CD4-positive, alpha-beta T cell treated with Interleukin-4 for 4 hours (primary cell): ENCODE measurements around the gene ENDOG.

Experiments
- DNase-seq: peaks from one replicate; pipeline ENCODE4 v3.0.0-alpha.2; 2020

Gene ENDOG

GRCh38 chr9:128802482-128802881 lies 15.8 kb upstream of the ENDOG start:
- no peak for DNase-seq

- DNase-seq, result no peak
Observed at GRCh38 chr9:128805661-128806060, 12.6 kb upstream of the ENDOG start.

- no peak for DNase-seq
Observed at GRCh38 chr9:128807827-128808226, 10.5 kb upstream of the ENDOG start.

DNA sequence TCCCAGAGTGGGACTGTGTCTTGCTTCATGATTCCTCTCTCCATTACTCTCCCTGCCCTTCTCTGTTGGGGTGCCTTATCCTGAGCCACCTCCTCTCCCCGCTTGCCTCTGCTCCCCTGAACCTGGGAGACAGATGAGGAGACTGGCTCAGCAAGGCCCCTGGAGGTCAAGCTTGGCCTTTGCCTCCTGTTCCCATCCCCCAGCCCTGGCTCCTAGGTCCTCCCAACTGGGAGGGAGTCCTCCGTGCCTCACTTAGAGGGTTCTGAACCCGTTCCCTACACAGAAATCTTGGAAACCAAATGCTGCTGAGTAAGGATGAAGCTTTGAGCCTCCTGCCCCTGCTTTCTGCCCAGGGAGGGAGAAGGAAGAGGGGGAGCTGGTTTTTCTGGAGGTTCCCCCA lies 9.8 kb upstream of the ENDOG start:
- no peak for DNase-seq

GRCh38 chr9:128809036-128809599 lies 9.2 kb upstream of the ENDOG start:
- no peak for DNase-seq

GRCh38 chr9:128809831-128810230 lies 8.5 kb upstream of the ENDOG start:
- DNase-seq, result no peak

- DNase-seq, result no peak
Observed at GRCh38 chr9:128810873-128811272, 7.4 kb upstream of the ENDOG start.

GRCh38 chr9:128818839-128819715 lies 777 bp downstream of the ENDOG start:
- DNase-seq, result peak; percentile 30

- no peak for DNase-seq
Observed at GRCh38 chr9:128819716-128820664, 1.7 kb downstream of the ENDOG start.

- no peak for DNase-seq
Observed at GRCh38 chr9:128820665-128821583, 2.6 kb downstream of the ENDOG start.

DNA sequence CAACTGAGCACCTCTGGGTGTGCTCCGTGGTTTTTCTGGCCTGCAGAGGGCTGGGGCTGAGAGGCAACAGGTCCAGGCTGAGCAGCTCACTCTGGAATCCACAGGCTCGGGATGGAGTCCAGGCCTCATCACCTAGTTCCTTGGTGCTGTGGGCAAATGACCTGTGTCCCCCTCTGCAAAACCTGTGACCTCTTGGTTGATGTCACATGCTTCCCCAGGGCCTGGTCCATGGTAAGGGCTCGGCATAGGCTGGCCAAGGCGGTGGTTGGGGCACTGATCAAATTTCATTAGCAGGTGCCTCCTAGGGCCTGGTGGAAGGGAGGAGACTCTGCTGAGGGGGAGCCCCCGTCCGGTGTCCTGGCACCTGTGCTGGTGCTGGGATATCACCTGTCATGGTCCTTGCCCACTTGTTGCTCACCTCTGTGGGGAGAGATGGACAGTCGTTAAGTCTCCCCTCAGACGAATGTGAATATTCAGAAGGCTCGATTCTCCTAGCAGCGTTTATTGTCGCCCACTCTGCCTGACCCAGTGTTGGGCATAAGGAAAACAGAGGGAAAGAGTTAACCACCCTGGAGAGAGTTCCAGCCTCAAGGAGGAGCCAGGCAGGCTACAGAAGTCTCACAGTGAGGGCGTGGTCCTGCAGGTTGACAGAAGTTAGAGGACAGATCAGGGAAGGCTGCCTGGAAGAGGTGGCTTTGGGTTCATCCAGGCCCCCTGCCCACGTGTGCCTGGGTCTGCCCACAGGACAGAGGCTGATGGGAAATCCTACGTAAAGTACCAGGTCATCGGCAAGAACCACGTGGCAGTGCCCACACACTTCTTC lies 3.5 kb downstream of the ENDOG start:
- DNase-seq, result no peak

DNA sequence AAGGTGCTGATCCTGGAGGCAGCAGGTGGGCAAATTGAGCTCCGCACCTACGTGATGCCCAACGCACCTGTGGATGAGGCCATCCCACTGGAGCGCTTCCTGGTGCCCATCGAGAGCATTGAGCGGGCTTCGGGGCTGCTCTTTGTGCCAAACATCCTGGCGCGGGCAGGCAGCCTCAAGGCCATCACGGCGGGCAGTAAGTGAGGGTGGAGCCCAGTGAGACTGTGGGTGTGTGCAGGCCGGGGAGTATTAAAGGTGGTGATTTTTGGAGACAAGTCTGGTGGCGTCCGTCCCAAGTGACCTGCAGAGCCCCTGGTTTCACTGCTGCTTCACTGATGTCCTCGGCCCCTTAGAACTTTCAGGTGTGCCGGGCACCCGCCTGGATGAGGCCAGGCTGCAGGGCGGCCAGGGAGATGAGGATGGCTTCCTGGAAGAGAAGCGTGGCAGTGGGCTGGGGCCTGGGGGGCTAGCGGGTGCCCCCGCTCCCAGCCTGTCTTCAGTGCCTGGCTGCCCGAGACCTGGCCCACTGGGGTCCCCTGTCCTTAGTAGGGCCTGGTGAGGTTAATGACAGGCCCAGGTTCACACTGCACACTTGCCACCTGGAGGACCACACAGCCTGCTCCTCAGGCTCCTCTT lies 4.2 kb downstream of the ENDOG start:
- no peak for DNase-seq

- no peak for DNase-seq
Observed at GRCh38 chr9:128823362-128823902, 5.1 kb downstream of the ENDOG start.

DNA sequence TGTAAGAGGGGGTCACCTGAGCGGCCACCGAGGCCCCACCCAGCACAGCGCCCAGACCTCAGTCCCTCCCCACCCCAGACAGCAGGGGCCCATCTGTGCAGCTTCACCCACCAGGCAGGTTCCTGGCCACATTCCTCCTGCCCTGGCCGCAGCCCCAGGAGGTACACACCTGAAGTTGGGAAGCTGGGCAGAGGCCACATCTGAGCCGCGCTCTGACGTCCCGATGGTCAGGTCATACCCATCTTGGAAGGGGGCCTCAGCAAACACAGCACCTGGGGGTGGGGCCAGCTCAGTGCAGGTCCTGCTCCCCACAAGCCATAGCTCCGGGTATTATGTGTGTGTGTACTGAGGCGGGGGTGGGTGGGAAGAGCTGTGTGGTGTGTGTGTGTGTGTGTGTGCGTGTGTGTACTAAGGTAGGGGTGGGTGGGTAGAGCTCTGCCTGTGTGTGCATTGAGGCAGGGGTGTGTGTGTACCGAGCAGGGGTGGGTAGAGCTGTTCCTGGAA lies 5.7 kb downstream of the ENDOG start:
- DNase-seq, result no peak

- no peak for DNase-seq
Observed at GRCh38 chr9:128824911-128825310, 6.6 kb downstream of the ENDOG start.

GRCh38 chr9:128825923-128826700 lies 7.8 kb downstream of the ENDOG start:
- no peak for DNase-seq

DNA sequence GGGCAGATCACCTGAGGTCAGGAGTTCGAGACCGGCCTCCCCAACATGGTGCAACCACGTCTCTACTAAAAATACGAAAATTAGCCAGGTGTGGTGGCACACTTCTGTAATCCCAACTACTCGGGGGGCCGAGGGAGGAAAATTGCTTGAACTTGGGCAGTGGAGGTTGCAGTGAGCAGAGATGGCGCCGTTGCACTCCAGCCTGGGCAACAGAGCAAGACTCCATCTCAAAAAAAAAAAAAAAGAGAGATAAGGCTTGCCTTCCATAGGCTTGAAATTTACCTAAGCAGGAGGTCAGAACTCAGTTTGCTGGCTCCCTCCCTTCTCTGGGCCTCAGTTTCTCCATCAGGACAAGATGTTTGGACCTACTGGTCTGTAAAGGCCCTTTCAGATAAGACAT lies 10.0 kb downstream of the ENDOG start:
- no peak for DNase-seq

GRCh38 chr9:128828719-128829452 lies 10.6 kb downstream of the ENDOG start:
- DNase-seq, result no peak
